ENCODE data around the gene TNS2.
A peak's percentile ranks its signal among the peaks of the same experiment; 100 is the strongest.

Gene TNS2

GRCh38 chr12:53064613-53065436, 15.0 kb downstream of the TNS2 start:
- Histone ChIP-seq H3K9ac (ENCODE audit: low read length) (no peak overlapping the region), H2AFZ (ENCODE audit: low read depth, low read length, severe bottlenecking) (no peak overlapping the region), H3K27ac (ENCODE audit: low read depth, low read length) (no peak overlapping the region), H3K79me2 (ENCODE audit: insufficient read depth, low read length) (no peaks in the 10 kb centered on the region), H4K20me1 (ENCODE audit: low read depth, low read length) (no peaks in the 10 kb centered on the region), H3K4me3 (ENCODE audit: insufficient read depth, low read length, poor library complexity, severe bottlenecking) (no peak overlapping the region), H3K36me3 (ENCODE audit: low read length) (no peaks in the 10 kb centered on the region), H3K27me3 (ENCODE audit: low read length) (no peaks in the 10 kb centered on the region), H3K9me2 (replicated peaks; ENCODE audit: insufficient read depth, low read length) (no peaks in the 10 kb centered on the region), H3K9me3 (ENCODE audit: insufficient read depth, low read length) (no peaks in the 10 kb centered on the region), H3K4me2 (ENCODE audit: low read depth, low read length, poor library complexity, severe bottlenecking) (no peak overlapping the region), H3F3A (ENCODE audit: insufficient read depth) (no peaks in the 10 kb centered on the region)
- TF ChIP-seq CTCF (IDR thresholded peaks at IDR 0.05; ENCODE audit: insufficient read depth, low read length, poor library complexity, severe bottlenecking) (no peak), EZH2phosphoT487 (conservative IDR thresholded peaks at IDR 0.05; ENCODE audit: low read length) (no peak)

DNA sequence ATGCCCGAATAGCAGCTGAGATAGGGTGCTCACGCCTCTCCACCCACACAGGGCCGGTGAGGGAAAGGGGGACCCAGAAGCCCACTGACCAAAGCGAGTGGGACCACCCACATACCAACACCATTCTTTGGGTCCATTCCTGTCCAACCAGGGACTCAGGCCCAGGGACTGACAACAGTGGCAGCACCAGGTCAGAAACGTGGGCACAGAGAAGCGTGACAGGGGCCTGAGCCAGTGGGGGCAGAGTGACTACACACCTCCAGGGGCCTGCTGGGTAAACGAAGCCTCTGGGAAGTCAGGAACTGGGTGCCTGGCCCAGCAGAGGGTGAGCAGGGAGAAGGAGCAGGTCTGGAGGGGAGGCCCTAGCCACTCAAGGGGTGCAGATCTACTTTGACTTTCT, 15.6 kb downstream of the TNS2 start:
- H3K4me2 ChIP-seq (ENCODE audit: low read depth, low read length, poor library complexity, severe bottlenecking): no peak overlapping the region
- H3K4me3 ChIP-seq (ENCODE audit: insufficient read depth, low read length, poor library complexity, severe bottlenecking): no peak overlapping the region
- H3K9ac ChIP-seq (ENCODE audit: low read length): no peak overlapping the region
- H3K9me2 ChIP-seq (replicated peaks; ENCODE audit: insufficient read depth, low read length): no peaks in the 10 kb centered on the region
- no peaks in the 10 kb centered on the region for H3K79me2 ChIP-seq (ENCODE audit: insufficient read depth, low read length)
- H4K20me1 ChIP-seq (ENCODE audit: low read depth, low read length): no peaks in the 10 kb centered on the region
- no peaks in the 10 kb centered on the region for H3F3A ChIP-seq (ENCODE audit: insufficient read depth)
- no peak overlapping the region for H3K27ac ChIP-seq (ENCODE audit: low read depth, low read length)
- H3K36me3 ChIP-seq (ENCODE audit: low read length): no peaks in the 10 kb centered on the region
- H2AFZ ChIP-seq (ENCODE audit: low read depth, low read length, severe bottlenecking): no peak overlapping the region
- no peak for TF ChIP-seq CTCF (IDR thresholded peaks at IDR 0.05; ENCODE audit: insufficient read depth, low read length, poor library complexity, severe bottlenecking)
- TF ChIP-seq EZH2phosphoT487 (conservative IDR thresholded peaks at IDR 0.05; ENCODE audit: low read length): no peak
- no peaks in the 10 kb centered on the region for H3K9me3 ChIP-seq (ENCODE audit: insufficient read depth, low read length)
- no peaks in the 10 kb centered on the region for H3K27me3 ChIP-seq (ENCODE audit: low read length)

GRCh38 chr12:53065975-53066931, 16.4 kb downstream of the TNS2 start:
- Histone ChIP-seq H3F3A (ENCODE audit: insufficient read depth) (no peaks in the 10 kb centered on the region), H3K9ac (ENCODE audit: low read length) (no peak overlapping the region; the same call in 1 of the 2 replicates), H2AFZ (ENCODE audit: low read depth, low read length, severe bottlenecking) (no peak overlapping the region), H3K9me2 (replicated peaks; ENCODE audit: insufficient read depth, low read length) (no peaks in the 10 kb centered on the region), H4K20me1 (ENCODE audit: low read depth, low read length) (no peaks in the 10 kb centered on the region), H3K27me3 (ENCODE audit: low read length) (no peaks in the 10 kb centered on the region), H3K79me2 (ENCODE audit: insufficient read depth, low read length) (no peaks in the 10 kb centered on the region), H3K4me3 (ENCODE audit: insufficient read depth, low read length, poor library complexity, severe bottlenecking) (no peak overlapping the region), H3K4me2 (ENCODE audit: low read depth, low read length, poor library complexity, severe bottlenecking) (no peak overlapping the region), H3K9me3 (ENCODE audit: insufficient read depth, low read length) (no peaks in the 10 kb centered on the region), H3K27ac (ENCODE audit: low read depth, low read length) (no peak overlapping the region), H3K36me3 (ENCODE audit: low read length) (no peaks in the 10 kb centered on the region)
- peak; percentile 80 for TF ChIP-seq CTCF (IDR thresholded peaks at IDR 0.05; ENCODE audit: insufficient read depth, low read length, poor library complexity, severe bottlenecking)
- no peak for TF ChIP-seq EZH2phosphoT487 (conservative IDR thresholded peaks at IDR 0.05; ENCODE audit: low read length)

Data from SU-DHL-6 (cell line).